ENCODE results near the gene NINL. TPM values are rescaled to one million over a fixed set of nuclear protein-coding genes. Genes with fewer than 3 reads are reported as not detected.

NINL gene
- total RNA-seq, 4 donors from 2014 or later: 4.7 to 9.7 (median 6.7) TPM

GRCh38 chr20:25514747-25515340, 70.5 kb downstream of the NINL start:
- ATAC-seq (ENCODE audit: low FRiP score): no peak
- DNase-seq (ENCODE audit: low spot score): no peak
- TF ChIP-seq CTCF (IDR thresholded peaks at IDR 0.05): no peak

GRCh38 chr20:25514195-25514594, 71.1 kb downstream of the NINL start:
- DNase-seq (ENCODE audit: low spot score) (no peak), ATAC-seq (ENCODE audit: low FRiP score) (no peak)
- no peak for TF ChIP-seq CTCF (IDR thresholded peaks at IDR 0.05)

GRCh38 chr20:25512709-25513108, 72.6 kb downstream of the NINL start:
- TF ChIP-seq CTCF (IDR thresholded peaks at IDR 0.05): no peak
- no peak for DNase-seq (ENCODE audit: low spot score)
- no peak for ATAC-seq (ENCODE audit: low FRiP score)

GRCh38 chr20:25511183-25511582, 74.1 kb downstream of the NINL start:
- ATAC-seq (ENCODE audit: low FRiP score) (no peak), DNase-seq (ENCODE audit: low spot score) (no peak)
- no peak for TF ChIP-seq CTCF (IDR thresholded peaks at IDR 0.05)

GRCh38 chr20:25510721-25511120, 74.6 kb downstream of the NINL start:
- TF ChIP-seq CTCF (IDR thresholded peaks at IDR 0.05): no peak
- DNase-seq (ENCODE audit: low spot score): no peak
- no peak for ATAC-seq (ENCODE audit: low FRiP score)

- DNase-seq (ENCODE audit: low spot score) (no peak), ATAC-seq (ENCODE audit: low FRiP score) (no peak)
Observed at GRCh38 chr20:25510202-25510601, 75.1 kb downstream of the NINL start.

More at GRCh38 chr20:25510202-25510601, 75.1 kb downstream of the NINL start:
- no peak for TF ChIP-seq CTCF (IDR thresholded peaks at IDR 0.05)

Measured in omental fat pad (tissue), 4 donors.